ENCODE results near the gene QSER1. TPM values are rescaled to one million over a fixed set of nuclear protein-coding genes. Genes with fewer than 3 reads are reported as not detected.
"Not testable (repeated sequence)": the region's sequence is repeated elsewhere in the genome, so short reads cannot be mapped to it uniquely, and the experiment has no call there.

The QSER1 gene
- total RNA-seq, 2 donors from 2014 or later, result 14.1 to 15.2 TPM

- Mint-ChIP-seq H3K4me3 (no peak overlapping the region), H3K4me1 (peaks cover 6% of the 10 kb centered on the region), H3K27ac (no peak overlapping the region), H3K9me3 (no peaks in the 10 kb centered on the region), H3K36me3 (ENCODE audit: low read depth) (no peaks in the 10 kb centered on the region), H3K27me3 (peaks cover 37% of the 10 kb centered on the region)
- ATAC-seq (replicated peaks), result no peak
Measured at GRCh38 chr11:33017478-33017877, 124.9 kb downstream of the QSER1 start.

- Mint-ChIP-seq H3K4me1 (peaks cover 6% of the 10 kb centered on the region), H3K9me3 (no peaks in the 10 kb centered on the region), H3K27ac (no peak overlapping the region), H3K36me3 (ENCODE audit: low read depth) (no peaks in the 10 kb centered on the region), H3K4me3 (no peak overlapping the region), H3K27me3 (peaks cover 37% of the 10 kb centered on the region)
- no peak for ATAC-seq (replicated peaks)
Measured at GRCh38 chr11:33017965-33018364, 125.4 kb downstream of the QSER1 start.

- H3K4me1 Mint-ChIP-seq, result peaks cover 6% of the 10 kb centered on the region
- no peak overlapping the region for H3K27ac Mint-ChIP-seq
- no peaks in the 10 kb centered on the region for H3K9me3 Mint-ChIP-seq
- H3K27me3 Mint-ChIP-seq, result peaks cover 37% of the 10 kb centered on the region
- no peak overlapping the region for H3K4me3 Mint-ChIP-seq
- no peak for ATAC-seq (replicated peaks)
- H3K36me3 Mint-ChIP-seq (ENCODE audit: low read depth), result no peaks in the 10 kb centered on the region
Measured at GRCh38 chr11:33018840-33019239, 126.2 kb downstream of the QSER1 start.

GRCh38 chr11:33021501-33021900 is 128.9 kb downstream of the QSER1 start:
- ATAC-seq (replicated peaks), result no peak

GRCh38 chr11:33021937-33022336 is 129.3 kb downstream of the QSER1 start:
- no peak for ATAC-seq (replicated peaks)
- Mint-ChIP-seq H3K27me3 (peaks cover 28% of the 10 kb centered on the region), H3K27ac (no peak overlapping the region), H3K36me3 (ENCODE audit: low read depth) (no peaks in the 10 kb centered on the region), H3K4me1 (peaks cover 6% of the 10 kb centered on the region), H3K9me3 (no peaks in the 10 kb centered on the region), H3K4me3 (no peak overlapping the region)

More at GRCh38 chr11:33021501-33021900, 128.9 kb downstream of the QSER1 start:
- no peaks in the 10 kb centered on the region for H3K9me3 Mint-ChIP-seq
- peaks cover 6% of the 10 kb centered on the region for H3K4me1 Mint-ChIP-seq
- H3K36me3 Mint-ChIP-seq (ENCODE audit: low read depth), result no peaks in the 10 kb centered on the region
- H3K4me3 Mint-ChIP-seq, result no peak overlapping the region
- no peak overlapping the region for H3K27ac Mint-ChIP-seq
- H3K27me3 Mint-ChIP-seq, result peaks cover 33% of the 10 kb centered on the region

GRCh38 chr11:33025339-33025722 is 132.7 kb downstream of the QSER1 start:
- H3K4me1 Mint-ChIP-seq, result peaks cover 6% of the 10 kb centered on the region
- H3K27ac Mint-ChIP-seq, result no peak overlapping the region
- H3K9me3 Mint-ChIP-seq, result no peaks in the 10 kb centered on the region
- H3K27me3 Mint-ChIP-seq, result peaks cover 11% of the 10 kb centered on the region
- no peak overlapping the region for H3K4me3 Mint-ChIP-seq
- no peaks in the 10 kb centered on the region for H3K36me3 Mint-ChIP-seq (ENCODE audit: low read depth)
- ATAC-seq (replicated peaks), result no peak

GRCh38 chr11:33027233-33027632 is 134.6 kb downstream of the QSER1 start:
- Mint-ChIP-seq H3K4me3 (no peak overlapping the region), H3K27ac (no peak overlapping the region), H3K27me3 (peaks cover 5% of the 10 kb centered on the region), H3K36me3 (ENCODE audit: low read depth) (no peaks in the 10 kb centered on the region), H3K4me1 (peaks cover under 1% of the 10 kb centered on the region), H3K9me3 (no peaks in the 10 kb centered on the region)
- no peak for ATAC-seq (replicated peaks)

- no peak overlapping the region for H3K4me3 Mint-ChIP-seq
- H3K9me3 Mint-ChIP-seq, result no peaks in the 10 kb centered on the region
- H3K36me3 Mint-ChIP-seq (ENCODE audit: low read depth), result no peaks in the 10 kb centered on the region
- ATAC-seq (replicated peaks), result no peak
- H3K27me3 Mint-ChIP-seq, result peaks cover 11% of the 10 kb centered on the region
- H3K27ac Mint-ChIP-seq, result no peak overlapping the region
- H3K4me1 Mint-ChIP-seq, result no peaks in the 10 kb centered on the region
Measured at GRCh38 chr11:33027846-33028536, 135.4 kb downstream of the QSER1 start.

- no peaks in the 10 kb centered on the region for H3K4me1 Mint-ChIP-seq
- H3K27ac Mint-ChIP-seq, result no peak overlapping the region
- peaks cover 12% of the 10 kb centered on the region for H3K27me3 Mint-ChIP-seq
- H3K4me3 Mint-ChIP-seq, result no peak overlapping the region
- H3K9me3 Mint-ChIP-seq, result no peaks in the 10 kb centered on the region
- no peak for ATAC-seq (replicated peaks)
- H3K36me3 Mint-ChIP-seq (ENCODE audit: low read depth), result no peaks in the 10 kb centered on the region
Measured at GRCh38 chr11:33028537-33028914, 135.9 kb downstream of the QSER1 start.

- H3K27me3 Mint-ChIP-seq, result peaks cover 12% of the 10 kb centered on the region
- H3K36me3 Mint-ChIP-seq (ENCODE audit: low read depth); H3K4me3 Mint-ChIP-seq: not testable (repeated sequence)
Measured at GRCh38 chr11:33029218-33029617, 136.6 kb downstream of the QSER1 start.

More at GRCh38 chr11:33029218-33029617, 136.6 kb downstream of the QSER1 start:
- H3K27ac Mint-ChIP-seq; H3K9me3 Mint-ChIP-seq; ATAC-seq (replicated peaks); H3K4me1 Mint-ChIP-seq: not testable (repeated sequence)

Other genes starting within 250 kb of the QSER1 start
- gene CCDC73, start 98.1 kb upstream of the QSER1 start, total RNA-seq, result under 1 TPM in 1 of 2 donors, not detected in 1; 0.09 TPM
- gene PRRG4, start 62.9 kb upstream of the QSER1 start, total RNA-seq, result under 1 TPM; 0.42 to 0.52 TPM
- 1 to 10 TPM in 1 of 2 donors, under 1 TPM in 1; 0.41 to 2.0 TPM for gene DEPDC7, start 123.1 kb downstream of the QSER1 start, total RNA-seq
- 10 to 100 TPM; 13.3 to 14.6 TPM for gene TCP11L1, start 146.8 kb downstream of the QSER1 start, total RNA-seq

All from activated T-helper 17 cell treated with anti-CD3 and anti-CD28 coated beads, Interleukin-2, amount 50 U/mL, for 72 hours (primary cell).